Stimulated activated naive B cell treated with anti-CD40 and anti-IgM and Interleukin-4, amounts not matched to agents 10 μg/mL and 1 μg/mL and 100 μg/mL, for 72 hours (primary cell): ENCODE results near the gene TP53I11.
A peak's percentile ranks its signal among the peaks of the same experiment; 100 is the strongest.

Source experiments
- ATAC-seq, 2 donors: fragments of 150-1000 bp; cut with Tn5 transposase; replicated peaks; 2 replicates each; pipeline ENCODE4 v1.10.0; 2021; ENCODE audit warnings: moderate library complexity in 1 of 2
- DNase-seq: peaks from one replicate; pipeline ENCODE4 v3.0.0; 2021
- H3K27ac Mint-ChIP-seq: one replicate; pipeline ENCODE4 v1.8.0; 2022; ENCODE audit warnings: mild to moderate bottlenecking, mixed read lengths
- H3K27me3 Mint-ChIP-seq, 2 donors: one replicate each; pipeline ENCODE4 v1.8.0; 2022; ENCODE audit warnings: mixed read lengths in 2 of 2
- H3K36me3 Mint-ChIP-seq, 2 donors: one replicate each; pipeline ENCODE4 v1.8.0; 2022; ENCODE audit warnings: mixed read lengths in 2 of 2, mild to moderate bottlenecking in 1 of 2
- H3K4me1 Mint-ChIP-seq, 2 donors: one replicate each; pipeline ENCODE4 v1.8.0; 2022; ENCODE audit warnings: mixed read lengths in 2 of 2, mild to moderate bottlenecking in 1 of 2
- H3K4me3 Mint-ChIP-seq, 2 donors: one replicate each; pipeline ENCODE4 v1.8.0; 2022; ENCODE audit warnings: mild to moderate bottlenecking in 2 of 2, mixed read lengths in 2 of 2, moderate library complexity in 1 of 2
- H3K9me3 Mint-ChIP-seq, 2 donors: one replicate each; pipeline ENCODE4 v1.8.0; 2022; ENCODE audit warnings: mixed read lengths in 2 of 2, mild to moderate bottlenecking in 1 of 2

TP53I11 gene

DNA sequence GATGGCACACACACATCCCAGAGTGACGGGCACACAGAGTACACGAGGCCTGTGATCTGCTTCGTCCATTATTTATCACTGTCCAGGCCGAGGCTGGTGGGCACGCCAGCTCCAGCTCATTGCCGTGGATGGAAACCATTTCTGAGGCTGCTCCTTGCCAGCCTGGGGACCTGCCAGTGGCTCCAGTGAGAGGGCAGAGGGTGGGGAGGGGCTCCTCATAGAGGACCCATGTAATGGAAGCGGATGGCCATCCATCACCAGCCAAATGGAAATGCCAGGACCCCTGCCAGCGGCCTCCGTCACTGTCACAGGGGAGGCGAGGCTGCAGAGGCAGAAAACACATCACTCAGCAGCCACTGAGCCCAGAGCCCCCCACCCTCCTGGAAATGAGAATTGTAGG is 35.7 kb downstream of the TP53I11 start:
- H3K27ac Mint-ChIP-seq: no peak overlapping the region
- H3K36me3 Mint-ChIP-seq: no peaks in the 10 kb centered on the region
- peaks cover 10 to 26% of the 10 kb centered on the region in 2 donors for H3K27me3 Mint-ChIP-seq
- DNase-seq: no peak
- H3K4me1 Mint-ChIP-seq: peaks cover 19 to 35% of the 10 kb centered on the region in 2 donors
- H3K4me3 Mint-ChIP-seq: no peak overlapping the region
- H3K9me3 Mint-ChIP-seq: no peaks in the 10 kb centered on the region
- ATAC-seq: no peak

GRCh38 chr11:44914105-44914504 is 36.6 kb downstream of the TP53I11 start:
- H3K27me3 Mint-ChIP-seq: peaks cover 10 to 34% of the 10 kb centered on the region in 2 donors
- DNase-seq (no peak), ATAC-seq (no peak)
- H3K4me1 Mint-ChIP-seq: peaks cover 19 to 35% of the 10 kb centered on the region in 2 donors
- H3K4me3 Mint-ChIP-seq: no peak overlapping the region
- H3K36me3 Mint-ChIP-seq: no peaks in the 10 kb centered on the region
- H3K27ac Mint-ChIP-seq: no peak overlapping the region
- H3K9me3 Mint-ChIP-seq: no peaks in the 10 kb centered on the region

DNA sequence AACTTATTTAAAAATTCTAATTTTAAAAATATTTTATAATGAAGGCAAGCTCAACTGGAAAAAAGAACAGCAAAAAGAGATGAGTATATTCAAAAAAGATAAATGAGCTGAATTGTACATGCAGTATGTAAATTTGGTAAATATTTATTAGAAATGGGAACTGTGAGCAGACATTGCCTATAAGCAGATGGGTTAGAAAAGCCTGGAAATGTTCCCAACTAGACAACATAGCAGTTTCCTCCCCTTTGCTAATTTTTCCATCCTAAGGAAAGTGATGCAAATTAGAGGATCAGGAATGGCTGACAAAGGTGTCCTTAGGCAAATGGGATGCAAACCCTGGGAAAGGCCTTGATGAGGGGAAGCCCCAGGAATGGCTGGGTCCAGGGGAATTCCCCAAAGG is 37.2 kb downstream of the TP53I11 start:
- no peak for ATAC-seq
- H3K36me3 Mint-ChIP-seq: no peaks in the 10 kb centered on the region
- no peak overlapping the region for H3K27ac Mint-ChIP-seq
- H3K27me3 Mint-ChIP-seq: peaks cover 10 to 36% of the 10 kb centered on the region in 2 donors
- DNase-seq: no peak
- H3K4me1 Mint-ChIP-seq: peaks cover 19 to 35% of the 10 kb centered on the region in 2 donors
- no peak overlapping the region for H3K4me3 Mint-ChIP-seq
- H3K9me3 Mint-ChIP-seq: no peaks in the 10 kb centered on the region

DNA sequence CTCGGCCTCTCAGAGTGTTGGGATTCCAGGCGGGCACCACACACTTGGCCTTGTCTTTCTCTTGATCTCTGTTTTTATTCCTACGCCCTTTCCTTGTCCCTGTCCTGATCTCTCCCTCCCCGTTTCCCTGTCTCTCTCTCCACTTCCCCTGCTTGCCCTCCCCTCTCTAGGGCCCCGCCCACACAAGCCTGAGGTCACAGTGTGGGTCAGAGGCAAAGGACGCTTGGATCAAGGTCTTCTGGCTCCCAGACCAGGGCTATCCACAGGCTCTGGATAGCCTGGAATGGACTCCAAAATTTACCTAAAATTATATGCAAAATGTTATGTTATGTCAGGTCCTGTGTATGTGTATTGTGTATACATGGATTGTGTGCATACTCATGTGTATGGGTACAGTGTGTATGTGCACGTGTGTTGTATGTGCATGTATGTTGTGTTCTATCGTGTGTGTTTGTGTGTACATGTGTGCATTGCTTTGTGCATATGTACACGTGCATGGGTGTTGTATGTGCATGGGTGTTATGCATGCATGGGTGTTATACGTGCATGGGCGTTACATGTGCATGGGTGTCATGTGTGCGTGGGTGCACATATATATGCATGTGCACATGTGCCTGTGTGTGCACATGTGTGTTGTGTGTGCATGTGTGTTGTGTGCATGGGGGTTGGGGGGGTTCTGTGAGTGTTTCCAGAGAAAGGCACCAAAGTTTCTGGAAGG is 38.3 kb downstream of the TP53I11 start:
- Mint-ChIP-seq H3K9me3 (no peaks in the 10 kb centered on the region), H3K36me3 (no peaks in the 10 kb centered on the region), H3K4me3 (peak overlapping the region in 1 of 2 donors; percentile 14), H3K4me1 (peaks cover 19 to 33% of the 10 kb centered on the region in 2 donors), H3K27me3 (peaks cover 10 to 41% of the 10 kb centered on the region in 2 donors), H3K27ac (no peak overlapping the region)
- DNase-seq (no peak), ATAC-seq (no peak)

- peak; percentile 82 to 83 for ATAC-seq
- peaks cover 10 to 41% of the 10 kb centered on the region in 2 donors for H3K27me3 Mint-ChIP-seq
- peaks cover 13 to 21% of the 10 kb centered on the region in 2 donors for H3K4me1 Mint-ChIP-seq
- H3K27ac Mint-ChIP-seq: no peak overlapping the region
- DNase-seq: peak; percentile 64
- H3K9me3 Mint-ChIP-seq: no peaks in the 10 kb centered on the region
- H3K4me3 Mint-ChIP-seq: no peak overlapping the region
- H3K36me3 Mint-ChIP-seq: no peaks in the 10 kb centered on the region
Observed at GRCh38 chr11:44911029-44911814, 39.5 kb downstream of the TP53I11 start.

DNA sequence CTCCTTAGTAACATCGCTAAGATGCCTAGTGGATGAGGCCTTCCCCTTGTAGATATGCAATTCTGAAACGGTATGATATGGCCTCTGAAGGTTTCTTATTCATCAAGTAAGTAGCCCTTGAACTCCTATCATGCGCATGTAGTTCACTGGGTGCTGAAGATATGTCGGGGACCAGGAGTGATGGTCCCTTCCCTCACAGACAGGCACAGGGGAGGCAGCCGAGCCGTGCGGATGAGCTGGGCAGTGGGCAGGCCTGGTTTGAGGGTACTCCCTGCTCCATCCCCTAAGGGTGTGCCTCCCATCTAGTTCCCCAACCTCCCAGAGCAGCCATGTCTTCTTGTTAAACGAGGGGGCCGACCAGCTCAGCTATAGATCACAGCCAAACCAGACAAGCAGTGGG is 40.1 kb downstream of the TP53I11 start:
- DNase-seq: no peak
- H3K4me3 Mint-ChIP-seq: no peak overlapping the region
- no peaks in the 10 kb centered on the region for H3K9me3 Mint-ChIP-seq
- H3K4me1 Mint-ChIP-seq: peaks cover 8 to 15% of the 10 kb centered on the region in 2 donors
- no peak for ATAC-seq
- H3K36me3 Mint-ChIP-seq: no peaks in the 10 kb centered on the region
- no peak overlapping the region for H3K27ac Mint-ChIP-seq
- H3K27me3 Mint-ChIP-seq: peaks cover 10 to 41% of the 10 kb centered on the region in 2 donors

GRCh38 chr11:44909557-44909956 is 41.1 kb downstream of the TP53I11 start:
- H3K4me3 Mint-ChIP-seq: no peak overlapping the region
- peaks cover 14 to 41% of the 10 kb centered on the region in 2 donors for H3K27me3 Mint-ChIP-seq
- H3K9me3 Mint-ChIP-seq: no peaks in the 10 kb centered on the region
- ATAC-seq: no peak
- H3K27ac Mint-ChIP-seq: no peak overlapping the region
- no peak for DNase-seq
- no peaks in the 10 kb centered on the region for H3K36me3 Mint-ChIP-seq
- H3K4me1 Mint-ChIP-seq: peaks cover 8% of the 10 kb centered on the region in 2 donors

GRCh38 chr11:44906649-44907048 is 44.0 kb downstream of the TP53I11 start:
- H3K27ac Mint-ChIP-seq: no peak overlapping the region
- H3K36me3 Mint-ChIP-seq: no peaks in the 10 kb centered on the region
- peaks cover 8% of the 10 kb centered on the region in 2 donors for H3K4me1 Mint-ChIP-seq
- ATAC-seq: no peak
- no peak overlapping the region for H3K4me3 Mint-ChIP-seq
- H3K27me3 Mint-ChIP-seq: peaks cover 10 to 50% of the 10 kb centered on the region in 2 donors
- no peaks in the 10 kb centered on the region for H3K9me3 Mint-ChIP-seq
- no peak for DNase-seq

- Mint-ChIP-seq H3K4me1 (peaks cover 0 to 4% of the 10 kb centered on the region in 2 donors), H3K4me3 (no peak overlapping the region), H3K27ac (no peak overlapping the region), H3K27me3 (peaks cover 10 to 40% of the 10 kb centered on the region in 2 donors), H3K9me3 (no peaks in the 10 kb centered on the region), H3K36me3 (no peaks in the 10 kb centered on the region)
- no peak for DNase-seq
- ATAC-seq: peak in 1 of 2 donors; percentile 61
Observed at GRCh38 chr11:44905131-44905866, 45.4 kb downstream of the TP53I11 start.

- Mint-ChIP-seq H3K27ac (no peak overlapping the region), H3K4me1 (peaks cover 0 to 4% of the 10 kb centered on the region in 2 donors), H3K4me3 (no peak overlapping the region), H3K9me3 (no peaks in the 10 kb centered on the region), H3K27me3 (peaks cover 10 to 35% of the 10 kb centered on the region in 2 donors), H3K36me3 (no peaks in the 10 kb centered on the region)
- no peak for DNase-seq
- ATAC-seq: no peak
Observed at GRCh38 chr11:44904261-44905020, 46.2 kb downstream of the TP53I11 start.

DNA sequence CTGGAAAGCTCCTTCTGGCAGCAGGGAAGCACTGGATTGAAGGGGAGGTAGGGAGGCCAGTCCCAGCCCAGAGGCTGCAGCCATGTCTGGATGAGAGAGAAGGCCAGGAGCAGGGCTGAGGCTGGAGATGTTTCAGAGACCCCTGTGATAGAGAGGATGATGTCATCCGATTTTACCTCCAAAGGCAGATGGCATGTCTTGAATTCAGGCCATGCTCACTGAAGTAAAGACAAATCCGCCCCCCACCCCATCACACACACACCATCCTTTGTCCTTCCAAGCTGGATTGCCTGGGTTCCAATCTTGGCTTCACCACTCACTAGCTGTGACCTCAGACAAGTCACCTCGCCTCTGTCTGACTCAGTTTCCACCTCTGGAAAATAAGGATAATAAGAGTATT is 47.2 kb downstream of the TP53I11 start:
- Mint-ChIP-seq H3K4me3 (no peak overlapping the region), H3K36me3 (no peaks in the 10 kb centered on the region), H3K27me3 (peaks cover 10 to 30% of the 10 kb centered on the region in 2 donors), H3K9me3 (no peaks in the 10 kb centered on the region), H3K4me1 (peaks cover 0 to 4% of the 10 kb centered on the region in 2 donors), H3K27ac (no peak overlapping the region)
- ATAC-seq (no peak), DNase-seq (no peak)

DNA sequence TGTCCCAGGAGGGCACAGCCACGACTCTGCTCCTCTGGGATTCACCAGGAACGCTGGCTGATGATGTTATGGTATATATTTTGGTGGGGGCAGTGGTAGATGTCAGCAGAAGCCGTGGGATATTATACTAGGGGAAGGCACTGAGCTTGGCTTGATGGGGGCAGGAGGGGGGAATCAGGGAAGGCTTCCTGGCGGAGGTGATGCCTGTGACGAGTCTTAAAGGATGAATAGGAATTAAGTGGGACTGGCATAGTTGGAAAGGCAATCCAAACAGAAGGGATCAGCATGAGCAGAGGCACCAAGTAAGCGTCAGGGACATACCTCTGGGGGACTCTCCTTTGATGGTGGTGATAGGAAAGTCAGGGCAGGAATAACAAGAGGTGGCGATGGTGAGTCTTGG is 47.6 kb downstream of the TP53I11 start:
- Mint-ChIP-seq H3K4me3 (no peak overlapping the region), H3K9me3 (no peaks in the 10 kb centered on the region), H3K27me3 (peaks cover 10 to 27% of the 10 kb centered on the region in 2 donors), H3K27ac (no peak overlapping the region), H3K36me3 (no peaks in the 10 kb centered on the region), H3K4me1 (peaks cover 0 to 4% of the 10 kb centered on the region in 2 donors)
- ATAC-seq (no peak), DNase-seq (no peak)

- H3K36me3 Mint-ChIP-seq: no peaks in the 10 kb centered on the region
- ATAC-seq (no peak), DNase-seq (no peak)
- no peak overlapping the region for H3K27ac Mint-ChIP-seq
- H3K4me3 Mint-ChIP-seq: no peak overlapping the region
- H3K4me1 Mint-ChIP-seq: peaks cover 0 to 4% of the 10 kb centered on the region in 2 donors
- peaks cover 10 to 34% of the 10 kb centered on the region in 2 donors for H3K27me3 Mint-ChIP-seq
- H3K9me3 Mint-ChIP-seq: no peaks in the 10 kb centered on the region
Observed at GRCh38 chr11:44901786-44902185, 48.9 kb downstream of the TP53I11 start.
